ENCODE data around the gene SH3PXD2A. TPM values are rescaled to one million over a fixed set of nuclear protein-coding genes. Genes with fewer than 3 reads are reported as not detected.

SH3PXD2A gene
- total RNA-seq, 2 donors from 2014 or later = 14.6 to 18.2 TPM

- Histone ChIP-seq H3K27ac (no peak overlapping the region), H3K27me3 (no peaks in the 10 kb centered on the region), H3K36me3 (no peaks in the 10 kb centered on the region), H3K4me1 (peaks cover 0 to 35% of the 10 kb centered on the region in 2 donors), H3K4me3 (no peak overlapping the region), H3K9me3 (no peaks in the 10 kb centered on the region)
- DNase-seq (ENCODE audit: low spot score) = no peak
- TF ChIP-seq CTCF (IDR thresholded peaks at IDR 0.05) = no peak
These were observed 26.1 kb downstream of the SH3PXD2A start for GRCh38 chr10:103829278-103829677.

- no peak overlapping the region for H3K27ac ChIP-seq
- no peaks in the 10 kb centered on the region for H3K9me3 ChIP-seq
- no peak for DNase-seq (ENCODE audit: low spot score)
- no peaks in the 10 kb centered on the region for H3K27me3 ChIP-seq
- no peaks in the 10 kb centered on the region for H3K36me3 ChIP-seq
- TF ChIP-seq CTCF (IDR thresholded peaks at IDR 0.05) = no peak
- peaks cover 0 to 35% of the 10 kb centered on the region in 2 donors for H3K4me1 ChIP-seq
- no peak overlapping the region for H3K4me3 ChIP-seq
These were observed 26.7 kb downstream of the SH3PXD2A start for GRCh38 chr10:103828587-103829197.

- DNase-seq (ENCODE audit: low spot score) = no peak
- no peaks in the 10 kb centered on the region for H3K9me3 ChIP-seq
- no peak overlapping the region for H3K4me3 ChIP-seq
- no peak overlapping the region for H3K27ac ChIP-seq
- peaks cover 0 to 32% of the 10 kb centered on the region in 2 donors for H3K4me1 ChIP-seq
- TF ChIP-seq CTCF (IDR thresholded peaks at IDR 0.05) = no peak
- H3K36me3 ChIP-seq = no peaks in the 10 kb centered on the region
- H3K27me3 ChIP-seq = no peaks in the 10 kb centered on the region
These were observed 27.3 kb downstream of the SH3PXD2A start for GRCh38 chr10:103828107-103828506.

- no peak overlapping the region for H3K4me3 ChIP-seq
These were observed 28.5 kb downstream of the SH3PXD2A start for GRCh38 chr10:103826885-103827284.

DNA sequence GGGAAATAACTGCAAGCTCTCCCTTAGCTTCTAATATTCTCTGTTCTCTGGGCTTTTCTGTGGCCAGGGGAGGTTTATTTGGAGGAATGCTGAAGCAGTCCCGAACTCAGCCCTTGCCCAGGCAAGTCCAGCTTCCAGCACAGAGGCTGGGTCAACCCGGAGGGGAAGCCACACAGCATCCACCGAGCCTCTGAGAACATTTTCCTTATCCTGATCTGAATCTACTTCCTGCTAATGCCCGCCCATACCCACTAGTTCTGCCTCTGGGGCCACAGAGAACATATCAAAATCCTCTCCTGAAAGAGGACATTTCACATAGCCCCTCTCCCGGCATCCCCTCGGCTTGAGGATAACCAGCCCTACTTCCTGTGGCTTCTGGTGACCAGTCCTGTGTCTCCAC is 31.1 kb downstream of the SH3PXD2A start:
- TF ChIP-seq CTCF (IDR thresholded peaks at IDR 0.05) = no peak

More at GRCh38 chr10:103826885-103827284, 28.5 kb downstream of the SH3PXD2A start:
- DNase-seq (ENCODE audit: low spot score) = no peak
- no peaks in the 10 kb centered on the region for H3K9me3 ChIP-seq
- H3K27me3 ChIP-seq = no peaks in the 10 kb centered on the region
- no peak for TF ChIP-seq CTCF (IDR thresholded peaks at IDR 0.05)
- no peak overlapping the region for H3K27ac ChIP-seq
- H3K4me1 ChIP-seq = peaks cover 0 to 30% of the 10 kb centered on the region in 2 donors
- no peaks in the 10 kb centered on the region for H3K36me3 ChIP-seq

More for the DNA sequence above, 31.1 kb downstream of the SH3PXD2A start:
- Histone ChIP-seq H3K4me3 (no peak overlapping the region), H3K36me3 (no peaks in the 10 kb centered on the region), H3K9me3 (no peaks in the 10 kb centered on the region), H3K27me3 (no peaks in the 10 kb centered on the region), H3K27ac (no peak overlapping the region), H3K4me1 (peaks cover 0 to 38% of the 10 kb centered on the region in 2 donors)
- no peak for DNase-seq (ENCODE audit: low spot score)

Data from right atrium auricular region (tissue), 2 donors.